IPS-15b (cell line): ENCODE results near the gene PPIL4.
"Not testable (repeated sequence)": the region's sequence is repeated elsewhere in the genome, so short reads cannot be mapped to it uniquely, and the experiment has no call there.

Experiments
- H3K27me3 ChIP-seq: one replicate; pipeline ENCODE4 v1.6.1; 2013; ENCODE audit warnings: low read length; ENCODE audit not compliant: control insufficient read depth, insufficient read depth
- H3K36me3 ChIP-seq: one replicate; pipeline ENCODE4 v1.6.1; 2013; ENCODE audit warnings: low read length; ENCODE audit not compliant: control insufficient read depth, insufficient read depth
- H3K4me1 ChIP-seq: one replicate; pipeline ENCODE4 v1.6.1; 2013; ENCODE audit warnings: mild to moderate bottlenecking, low read length; ENCODE audit not compliant: control insufficient read depth, insufficient read depth
- H3K4me3 ChIP-seq: one replicate; pipeline ENCODE4 v1.5.1; 2013; ENCODE audit warnings: low read depth, low read length
- H3K9ac ChIP-seq: one replicate; pipeline ENCODE4 v1.6.1; 2013; ENCODE audit warnings: low read depth, mild to moderate bottlenecking, low read length
- H3K9me3 ChIP-seq: one replicate; pipeline ENCODE4 v1.6.1; 2013; ENCODE audit warnings: mild to moderate bottlenecking, low read length; ENCODE audit not compliant: control insufficient read depth, insufficient read depth

The PPIL4 gene

GRCh38 chr6:149494810-149495209 is 51.0 kb downstream of the PPIL4 start:
- H3K27me3 ChIP-seq, H3K4me3 ChIP-seq, H3K4me1 ChIP-seq, H3K36me3 ChIP-seq, H3K9ac ChIP-seq, H3K9me3 ChIP-seq: not testable (repeated sequence)

GRCh38 chr6:149493761-149494320 is 52.0 kb downstream of the PPIL4 start:
- Histone ChIP-seq H3K4me1 (no peaks in the 10 kb centered on the region), H3K27me3 (no peaks in the 10 kb centered on the region), H3K36me3 (no peaks in the 10 kb centered on the region), H3K4me3 (no peak overlapping the region), H3K9me3 (no peaks in the 10 kb centered on the region), H3K9ac (no peak overlapping the region)

DNA sequence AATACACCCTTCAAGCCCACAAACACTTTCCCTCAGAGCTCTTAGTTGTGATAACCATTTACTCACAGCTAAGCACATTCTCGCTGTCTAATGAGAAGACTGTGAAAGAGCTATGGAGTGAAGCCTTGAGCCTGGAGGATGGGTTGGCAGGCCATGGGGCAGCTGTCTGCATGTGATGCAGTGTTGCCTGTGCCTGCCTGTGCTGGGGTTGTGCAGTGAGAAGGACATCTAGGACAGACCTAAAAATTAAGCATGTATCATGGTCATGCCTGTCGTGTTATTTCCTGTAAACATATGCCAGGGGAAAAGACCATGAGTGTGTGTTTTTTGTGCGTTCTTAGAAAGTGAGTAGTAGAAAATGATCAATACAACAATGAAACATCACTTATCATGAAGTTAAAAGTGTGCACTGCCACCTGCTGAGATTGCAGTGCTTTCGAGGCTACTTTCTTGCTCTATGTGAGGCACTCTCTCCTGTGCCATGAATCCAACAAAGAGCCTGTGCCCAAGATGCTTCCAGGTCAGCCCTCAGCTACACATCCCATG is 53.0 kb downstream of the PPIL4 start:
- Histone ChIP-seq H3K4me1 (no peaks in the 10 kb centered on the region), H3K36me3 (no peaks in the 10 kb centered on the region), H3K27me3 (no peaks in the 10 kb centered on the region), H3K9me3 (no peaks in the 10 kb centered on the region), H3K4me3 (no peak overlapping the region), H3K9ac (no peak overlapping the region)

DNA sequence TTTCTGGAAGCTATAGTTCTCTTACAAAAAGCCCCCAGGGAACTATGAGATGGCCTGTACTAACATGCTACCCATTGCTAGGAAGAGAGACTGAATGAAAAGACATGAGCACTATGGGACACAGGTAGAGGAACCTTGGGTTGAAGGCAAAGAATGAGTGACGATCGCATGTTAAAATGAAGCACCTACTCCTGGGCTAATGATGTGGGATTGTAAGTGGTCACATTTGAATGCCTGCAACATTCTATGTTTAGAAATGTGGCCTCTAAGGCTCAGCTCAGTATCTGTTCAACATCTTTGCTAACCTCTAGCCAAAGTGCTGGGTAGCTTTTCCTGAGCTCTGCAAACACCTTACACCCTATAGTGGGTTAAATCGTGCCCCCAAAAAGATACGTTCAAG is 55.9 kb downstream of the PPIL4 start:
- Histone ChIP-seq H3K36me3 (no peaks in the 10 kb centered on the region), H3K4me3 (no peak overlapping the region), H3K9me3 (no peaks in the 10 kb centered on the region), H3K9ac (no peak overlapping the region), H3K4me1 (no peaks in the 10 kb centered on the region), H3K27me3 (no peaks in the 10 kb centered on the region)

- H3K9ac ChIP-seq = no peak overlapping the region
- H3K4me3 ChIP-seq = no peak overlapping the region
- no peaks in the 10 kb centered on the region for H3K36me3 ChIP-seq
- H3K4me1 ChIP-seq = no peaks in the 10 kb centered on the region
- no peaks in the 10 kb centered on the region for H3K27me3 ChIP-seq
- no peaks in the 10 kb centered on the region for H3K9me3 ChIP-seq
Observed at GRCh38 chr6:149488815-149489214, 57.0 kb downstream of the PPIL4 start.

DNA sequence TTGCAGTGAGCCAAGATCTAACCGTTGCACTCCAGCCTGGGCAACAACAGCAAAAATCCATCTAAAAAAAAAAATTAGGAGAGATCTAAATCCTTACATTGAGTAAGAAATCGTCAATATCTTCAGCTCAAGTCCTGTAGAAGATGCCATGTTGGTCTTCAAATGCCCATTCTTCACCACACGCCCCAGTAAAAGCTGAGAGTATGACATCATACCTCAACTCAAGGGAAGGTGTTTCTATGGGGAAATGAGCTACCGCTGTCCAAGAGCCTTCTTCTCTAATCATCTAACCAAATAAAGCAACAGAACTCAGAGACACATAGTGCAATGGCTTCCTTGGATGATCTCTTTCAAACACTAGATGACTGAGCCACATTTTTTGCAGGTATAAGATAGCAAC is 58.5 kb downstream of the PPIL4 start:
- H3K9ac ChIP-seq = no peak overlapping the region
- H3K9me3 ChIP-seq = no peaks in the 10 kb centered on the region
- H3K36me3 ChIP-seq = no peaks in the 10 kb centered on the region
- H3K4me1 ChIP-seq = no peaks in the 10 kb centered on the region
- no peaks in the 10 kb centered on the region for H3K27me3 ChIP-seq
- no peak overlapping the region for H3K4me3 ChIP-seq

DNA sequence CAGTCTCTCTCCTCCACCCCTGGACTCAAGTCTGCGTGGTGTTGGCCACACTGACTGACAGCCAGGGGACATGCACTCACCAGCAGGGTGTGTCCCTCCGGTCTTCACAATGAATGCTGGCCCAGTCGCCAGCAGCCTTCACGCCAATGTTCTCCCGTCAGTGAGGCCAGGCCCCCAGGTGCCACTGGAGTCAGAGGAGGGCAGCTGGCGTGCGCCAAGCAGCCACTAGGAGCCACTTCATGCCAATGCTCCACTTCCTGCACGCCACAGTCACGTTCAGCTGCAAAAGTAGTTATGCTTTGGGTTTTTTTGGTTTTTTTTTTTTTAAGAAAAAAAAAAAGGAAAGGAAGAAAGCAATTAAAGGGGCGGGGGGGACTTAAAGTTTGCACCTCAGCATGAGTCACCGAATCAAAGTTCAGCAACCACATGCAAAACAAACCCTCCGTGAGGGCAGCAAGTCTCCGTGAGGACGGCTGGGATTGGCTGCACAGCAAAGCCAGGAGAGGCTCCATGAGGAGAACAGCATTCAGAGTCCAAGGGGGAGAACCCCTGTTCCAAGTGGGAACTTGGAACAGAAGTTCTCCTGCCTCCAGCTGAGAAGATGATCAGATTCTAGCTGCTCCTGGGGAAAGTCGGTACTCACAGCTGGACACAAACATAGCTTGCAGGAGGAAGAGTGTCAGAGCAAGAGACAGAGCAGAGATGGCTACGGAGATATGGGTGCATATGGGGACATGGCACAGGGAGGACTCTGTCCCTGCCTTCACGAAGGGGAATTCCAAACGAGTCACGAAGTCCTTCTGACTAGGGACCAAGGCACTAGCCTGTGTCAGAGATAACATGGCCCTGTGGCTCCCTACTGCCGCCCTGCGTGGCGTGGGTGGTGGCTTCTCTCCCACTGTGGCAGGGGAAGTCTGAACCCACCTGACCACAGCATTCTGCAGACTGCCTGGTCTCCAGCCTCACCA is 60.8 kb downstream of the PPIL4 start, which contains the start of gene ZC3H12D:
TSS of gene ZC3H12D (minus strand) at position 282 of the 968 bp plus-strand sequence. CDS start 10,471 bp downstream, outside the sequence.
- no peak within 1 kb of the TSS for H3K9ac ChIP-seq
- H3K9me3 ChIP-seq = no peaks in the 10 kb centered on the region
- H3K36me3 ChIP-seq = no peaks in the 10 kb centered on the region
- H3K4me3 ChIP-seq = no peak within 1 kb of the TSS
- H3K27me3 ChIP-seq = no peaks in the 10 kb centered on the region
- H3K4me1 ChIP-seq = no peaks in the 10 kb centered on the region

- no peaks in the 10 kb centered on the region for H3K36me3 ChIP-seq
Observed at GRCh38 chr6:149483849-149484655, 61.8 kb downstream of the PPIL4 start.

GRCh38 chr6:149483334-149483725 is 62.5 kb downstream of the PPIL4 start:
- Histone ChIP-seq H3K4me3 (no peak overlapping the region), H3K9ac (no peak overlapping the region)

More at GRCh38 chr6:149483849-149484655, 61.8 kb downstream of the PPIL4 start:
- Histone ChIP-seq H3K9me3 (no peaks in the 10 kb centered on the region), H3K9ac (no peak overlapping the region), H3K4me1 (no peaks in the 10 kb centered on the region), H3K4me3 (no peak overlapping the region), H3K27me3 (no peaks in the 10 kb centered on the region)

GRCh38 chr6:149482545-149483333 is 63.1 kb downstream of the PPIL4 start:
- Histone ChIP-seq H3K9me3 (no peaks in the 10 kb centered on the region), H3K4me3 (no peak overlapping the region), H3K4me1 (no peaks in the 10 kb centered on the region), H3K9ac (no peak overlapping the region), H3K36me3 (no peaks in the 10 kb centered on the region), H3K27me3 (no peaks in the 10 kb centered on the region)

More at GRCh38 chr6:149483334-149483725, 62.5 kb downstream of the PPIL4 start:
- no peaks in the 10 kb centered on the region for H3K27me3 ChIP-seq
- no peaks in the 10 kb centered on the region for H3K4me1 ChIP-seq
- no peaks in the 10 kb centered on the region for H3K9me3 ChIP-seq
- no peaks in the 10 kb centered on the region for H3K36me3 ChIP-seq
